Astrocyte (in vitro differentiated cells and primary cell): ENCODE results near the gene NAALADL1.

Source experiments
- CTCF ChIP-seq: IDR thresholded peaks from 2 replicates; pipeline ENCODE4 v1.5.1; 2011; ENCODE audit warnings: low read depth, mild to moderate bottlenecking, inconsistent platforms, low read length, moderate library complexity; ENCODE audit not compliant: insufficient read depth
- EZH2 ChIP-seq: IDR thresholded peaks from 2 replicates; pipeline ENCODE4 v1.6.1; 2012; ENCODE audit warnings: mild to moderate bottlenecking, low read length, inconsistent platforms; ENCODE audit not compliant: insufficient read depth

- TF ChIP-seq CTCF (no peak), EZH2 (no peak)
These were observed 14.4 kb downstream of the NAALADL1 start for GRCh38 chr11:65043881-65044501.
